GM19193 (cell line): ENCODE results near the gene CCDC120.

Source experiments
- POLR2A ChIP-seq: IDR thresholded peaks from 4 replicates; pipeline ENCODE4 v1.6.1; 2011; ENCODE audit not compliant: insufficient read depth, insufficient read length; ENCODE audit errors: extremely low read depth

CCDC120 gene

GRCh38 chrX:49053223-49054072 is 5.4 kb upstream of the CCDC120 start:
- peak; percentile 34 for TF ChIP-seq POLR2A

DNA sequence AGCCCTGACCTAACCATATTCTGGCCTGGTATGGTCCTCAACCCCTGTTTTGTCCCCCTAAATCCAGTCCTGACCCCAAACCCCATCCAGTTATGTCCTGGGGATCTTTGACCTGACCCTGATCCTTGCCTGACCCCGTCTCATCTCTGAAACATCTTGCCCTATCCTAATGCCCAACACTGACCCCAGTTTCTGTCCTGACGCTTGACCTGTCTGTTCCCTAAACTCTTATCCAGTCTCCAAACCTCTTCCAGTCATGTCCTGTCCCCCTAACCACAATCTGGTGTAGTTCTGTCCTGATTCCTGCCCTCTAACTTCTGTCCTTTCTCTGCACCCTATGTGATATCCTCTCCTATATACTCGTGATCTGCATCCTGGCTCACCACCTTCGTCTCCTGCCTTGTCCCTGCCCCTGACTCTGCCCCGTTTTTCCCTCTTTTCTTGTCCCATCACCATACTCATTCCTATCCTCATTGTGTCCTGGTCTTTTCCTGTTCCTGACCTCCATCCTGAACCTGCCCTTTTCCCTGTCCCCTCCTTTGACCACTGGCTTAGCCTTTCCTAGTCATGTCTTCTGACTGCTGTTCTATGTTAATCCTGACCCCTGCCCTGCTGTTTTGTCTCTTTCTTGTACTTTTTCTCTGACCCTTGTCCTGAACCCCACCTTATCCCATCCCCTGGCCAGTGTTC is 4.6 kb upstream of the CCDC120 start:
- TF ChIP-seq POLR2A, result no peak

DNA sequence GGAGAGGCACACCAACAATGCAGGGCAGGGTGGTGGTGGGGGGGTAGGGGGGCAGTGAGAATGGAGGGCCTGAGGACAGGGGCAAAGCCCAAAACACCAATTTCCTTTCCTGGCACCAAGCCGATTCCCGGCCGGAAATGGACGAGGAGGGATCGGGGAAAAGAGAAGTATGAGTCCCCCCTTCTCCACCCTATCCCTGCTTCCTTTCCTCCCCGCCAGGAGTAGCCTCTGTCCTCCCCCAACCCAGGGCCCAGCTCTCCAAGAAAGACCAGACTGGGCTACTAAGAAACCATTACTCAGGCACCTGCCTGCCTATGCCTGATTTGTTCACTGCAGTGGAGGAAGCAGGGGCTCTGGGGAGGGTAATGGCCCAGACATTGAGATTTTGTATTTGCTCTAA is 402 bp downstream of the CCDC120 start:
- TF ChIP-seq POLR2A, result no peak

DNA sequence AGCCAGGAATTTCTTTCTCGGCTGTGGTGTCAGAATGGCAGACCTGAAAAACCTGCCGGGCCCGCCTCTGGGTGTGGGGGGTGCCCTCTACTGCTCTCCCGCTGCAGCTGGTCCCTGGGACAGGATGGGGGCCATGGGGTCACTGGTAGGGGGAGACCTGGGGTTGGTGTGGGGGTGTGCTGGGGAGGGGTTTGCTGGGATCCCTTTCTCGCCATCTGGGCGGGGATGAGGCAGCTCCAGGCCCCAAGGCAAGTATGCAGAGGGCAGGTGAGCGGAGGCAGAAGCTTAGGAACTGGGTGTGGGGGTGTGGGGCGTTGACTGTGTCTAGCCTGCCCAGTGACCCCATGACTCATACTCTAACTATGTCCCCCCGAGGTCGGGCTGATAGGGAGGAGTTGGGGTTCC is 884 bp downstream of the CCDC120 start:
- TF ChIP-seq POLR2A, result no peak

- no peak for TF ChIP-seq POLR2A
Observed at GRCh38 chrX:49060914-49061313, 2.1 kb downstream of the CCDC120 start.

GRCh38 chrX:49061490-49061889 is 2.7 kb downstream of the CCDC120 start:
- TF ChIP-seq POLR2A, result no peak

DNA sequence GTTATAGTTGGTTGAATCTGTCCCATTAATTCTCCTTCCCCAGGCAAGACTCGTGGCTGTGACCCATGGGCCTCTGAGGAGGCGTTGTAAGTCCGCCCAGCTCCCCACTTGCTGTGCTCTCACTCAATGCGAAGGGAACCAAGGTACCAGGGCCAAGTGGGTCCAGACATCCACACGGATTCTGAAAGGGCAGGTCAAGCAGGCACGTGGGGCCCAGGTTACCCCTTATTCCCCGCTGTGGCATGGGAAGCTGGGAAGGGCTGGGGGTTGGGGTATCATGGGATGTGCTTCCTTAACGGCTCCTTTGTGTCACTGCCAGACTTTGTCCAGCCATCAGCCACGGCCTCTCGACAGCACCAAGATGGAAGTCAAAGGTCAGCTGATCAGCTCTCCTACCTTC is 3.1 kb downstream of the CCDC120 start:
- no peak for TF ChIP-seq POLR2A

DNA sequence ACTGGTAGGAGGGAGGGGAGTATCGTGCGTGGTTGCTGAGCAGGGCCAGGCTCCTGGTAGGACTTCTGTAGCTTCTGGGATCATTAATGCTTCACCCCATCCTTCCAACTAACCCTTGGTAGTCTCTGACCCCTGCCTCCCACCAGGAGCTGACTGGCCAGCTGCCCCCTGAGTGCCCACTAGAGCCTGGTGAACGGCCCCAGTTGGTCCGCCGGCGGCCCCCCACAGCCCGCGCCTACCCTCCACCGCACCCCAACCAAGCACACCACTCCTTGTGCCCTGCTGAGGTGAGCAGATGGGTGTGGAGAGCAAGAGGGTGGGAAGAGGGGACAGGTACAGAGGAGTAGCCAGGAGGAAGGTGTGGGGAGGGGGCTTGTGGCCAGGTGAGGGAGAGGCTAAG is 4.9 kb downstream of the CCDC120 start:
- no peak for TF ChIP-seq POLR2A

DNA sequence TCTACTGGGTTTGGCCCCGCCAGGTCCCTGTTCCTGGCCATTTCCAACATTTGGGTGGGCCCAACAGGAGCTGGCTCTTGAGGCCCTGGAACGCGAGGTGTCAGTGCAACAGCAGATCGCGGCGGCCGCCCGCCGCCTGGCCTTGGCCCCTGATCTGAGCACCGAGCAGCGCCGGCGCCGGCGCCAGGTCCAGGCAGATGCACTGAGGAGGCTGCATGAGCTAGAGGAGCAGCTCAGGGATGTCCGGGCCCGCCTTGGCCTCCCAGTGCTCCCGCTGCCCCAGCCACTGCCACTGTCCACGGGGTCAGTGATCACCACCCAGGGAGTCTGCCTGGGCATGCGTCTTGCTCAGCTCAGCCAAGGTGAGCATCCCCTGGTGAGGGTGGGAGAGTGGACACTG is 5.5 kb downstream of the CCDC120 start:
- no peak for TF ChIP-seq POLR2A

DNA sequence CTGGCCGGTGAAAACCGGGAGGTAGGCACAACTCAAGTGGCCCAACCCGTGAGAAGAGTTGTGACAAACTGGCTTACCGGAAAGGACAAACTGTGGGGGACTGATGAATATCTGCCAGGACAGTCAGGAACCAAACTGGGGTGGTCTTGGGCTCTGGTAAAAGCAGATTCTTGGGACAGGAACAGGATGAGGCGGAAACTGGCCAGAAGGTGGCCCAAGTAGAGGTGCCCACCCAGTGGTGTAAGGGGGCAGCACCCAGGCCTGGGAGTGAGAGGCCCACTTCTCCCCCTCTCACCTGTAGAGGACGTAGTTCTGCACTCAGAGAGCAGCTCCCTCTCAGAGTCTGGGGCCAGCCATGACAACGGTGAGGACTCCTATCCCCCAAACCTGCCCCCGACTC is 5.9 kb downstream of the CCDC120 start:
- TF ChIP-seq POLR2A, result no peak

- no peak for TF ChIP-seq POLR2A
Observed at GRCh38 chrX:49066278-49066677, 7.5 kb downstream of the CCDC120 start.

GRCh38 chrX:49066690-49067089 is 7.9 kb downstream of the CCDC120 start:
- no peak for TF ChIP-seq POLR2A

GRCh38 chrX:49067285-49068120 is 8.7 kb downstream of the CCDC120 start:
- no peak for TF ChIP-seq POLR2A

GRCh38 chrX:49069038-49069437 is 10.2 kb downstream of the CCDC120 start:
- no peak for TF ChIP-seq POLR2A

DNA sequence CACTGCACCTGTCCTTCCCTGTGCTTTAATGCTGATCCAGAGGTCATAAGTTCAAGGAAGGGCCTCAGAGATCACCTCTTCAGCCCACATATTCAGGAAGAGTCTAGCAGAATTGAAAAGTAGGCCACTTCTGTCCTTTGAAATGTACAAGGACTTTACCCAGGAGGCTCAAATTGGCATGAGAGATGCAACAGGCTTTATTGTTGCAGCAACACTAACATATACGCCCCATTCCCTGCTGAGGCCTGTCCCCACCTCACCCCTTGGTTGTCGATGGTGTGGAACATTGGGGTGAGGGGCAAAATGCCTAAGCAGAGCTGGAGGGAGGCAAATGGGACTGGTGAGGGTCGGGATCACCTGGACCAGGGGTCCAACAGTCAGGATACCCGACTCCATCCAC is 12.2 kb downstream of the CCDC120 start:
- TF ChIP-seq POLR2A, result no peak
